HG03175 (cell line): ENCODE data around the gene FOXP4.
"Not testable (repeated sequence)": the region's sequence is repeated elsewhere in the genome, so short reads cannot be mapped to it uniquely, and the experiment has no call there.

Experiments used
- ATAC-seq: cut with Tn5 transposase; IDR thresholded peaks from one replicate; pipeline ENCODE4 v1.9.1; 2021; ENCODE audit warnings: mild to moderate bottlenecking, moderate library complexity; ENCODE audit not compliant: unreplicated experiment

Gene FOXP4

GRCh38 chr6:41596807-41597206 lies 50.6 kb downstream of the FOXP4 start:
- ATAC-seq, result no peak

GRCh38 chr6:41597246-41598000 lies 51.2 kb downstream of the FOXP4 start:
- ATAC-seq, result no peak

- no peak for ATAC-seq
Measured at GRCh38 chr6:41598670-41599014, 52.5 kb downstream of the FOXP4 start.

- no peak for ATAC-seq
Measured at GRCh38 chr6:41599015-41599851, 53.1 kb downstream of the FOXP4 start.

DNA sequence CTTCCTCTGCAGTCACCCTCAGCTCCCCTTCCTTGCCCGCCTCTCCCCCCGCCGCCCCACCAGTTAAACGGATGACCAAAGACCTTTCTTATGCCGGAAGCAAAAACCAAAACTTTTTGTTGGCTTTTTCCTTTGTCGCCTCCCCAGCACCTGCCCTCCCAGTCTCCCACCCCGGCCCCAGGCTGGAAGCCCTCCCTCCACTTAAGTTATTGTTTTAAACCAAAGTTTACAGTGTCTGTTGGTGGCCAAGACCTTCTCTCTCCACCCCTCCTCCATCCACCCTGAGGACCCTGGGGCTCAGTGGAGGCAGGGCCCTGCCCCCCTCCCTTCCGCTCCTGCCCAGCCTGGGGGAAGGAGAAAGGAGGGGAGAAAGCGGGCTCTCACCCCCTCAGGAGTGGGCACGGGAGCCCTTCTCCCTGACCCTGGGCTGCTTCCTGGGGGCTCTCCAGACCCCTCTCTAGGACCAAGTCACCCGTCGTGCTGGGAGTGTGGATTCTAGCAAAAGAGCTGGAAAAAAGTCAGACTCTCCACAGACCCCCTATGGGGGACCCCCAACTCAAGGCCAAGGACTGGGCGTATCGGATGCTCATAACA lies 53.8 kb downstream of the FOXP4 start:
- no peak for ATAC-seq

DNA sequence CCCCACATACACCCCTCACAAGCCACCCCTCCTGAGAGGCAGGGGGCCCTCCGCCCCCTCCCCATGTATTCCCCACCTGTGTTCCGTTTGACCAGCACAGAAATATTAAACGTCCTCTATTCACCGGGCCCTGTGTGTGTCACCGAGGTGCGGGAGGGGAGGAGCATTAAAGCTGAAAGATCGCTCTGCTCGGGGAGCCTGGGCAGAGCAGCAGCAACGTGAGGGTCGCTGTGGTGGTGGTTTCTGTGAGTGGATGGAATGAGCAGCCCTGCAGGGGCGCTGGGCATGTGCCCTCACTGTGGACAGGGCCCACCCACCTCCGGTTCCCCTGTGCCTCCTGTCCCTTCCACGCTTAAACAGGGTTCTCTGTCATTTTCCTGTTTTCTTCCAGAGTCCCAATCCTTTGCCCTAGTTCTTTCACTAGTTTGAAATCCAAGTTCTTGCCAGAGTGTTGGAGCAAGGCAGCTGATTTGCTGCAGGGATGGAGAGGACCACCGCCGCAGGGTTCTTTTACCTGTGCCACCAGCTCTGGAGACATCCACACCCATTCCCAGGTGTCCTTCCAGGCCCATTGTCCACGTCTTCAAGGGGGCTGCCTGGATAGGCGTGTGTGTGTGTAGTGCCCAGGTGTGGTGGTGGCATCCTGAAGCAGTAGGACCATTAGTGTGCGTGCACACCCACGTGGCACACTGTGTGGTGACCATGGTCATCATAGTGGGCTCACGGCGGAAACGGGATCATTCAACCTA lies 54.5 kb downstream of the FOXP4 start:
- no peak for ATAC-seq

- ATAC-seq, result no peak
Measured at GRCh38 chr6:41601248-41601549, 55.0 kb downstream of the FOXP4 start.

DNA sequence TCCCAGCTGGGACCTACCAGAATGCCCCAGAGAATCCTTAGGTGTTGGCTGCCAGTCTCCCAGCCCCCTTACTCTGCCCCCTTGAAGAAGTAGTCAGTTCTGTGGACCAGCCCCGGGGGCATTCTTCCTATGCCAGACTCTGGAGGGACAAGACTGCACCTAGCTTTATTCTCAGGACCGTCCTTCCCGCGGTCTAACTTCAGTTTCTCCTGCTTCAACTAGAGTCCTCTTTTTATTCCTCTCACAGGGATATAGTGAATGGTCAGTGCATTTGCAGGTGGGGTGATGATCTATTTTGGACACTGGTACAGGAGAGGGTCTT lies 56.2 kb downstream of the FOXP4 start:
- no peak for ATAC-seq

- no peak for ATAC-seq
Measured at GRCh38 chr6:41602864-41603608, 56.9 kb downstream of the FOXP4 start.

DNA sequence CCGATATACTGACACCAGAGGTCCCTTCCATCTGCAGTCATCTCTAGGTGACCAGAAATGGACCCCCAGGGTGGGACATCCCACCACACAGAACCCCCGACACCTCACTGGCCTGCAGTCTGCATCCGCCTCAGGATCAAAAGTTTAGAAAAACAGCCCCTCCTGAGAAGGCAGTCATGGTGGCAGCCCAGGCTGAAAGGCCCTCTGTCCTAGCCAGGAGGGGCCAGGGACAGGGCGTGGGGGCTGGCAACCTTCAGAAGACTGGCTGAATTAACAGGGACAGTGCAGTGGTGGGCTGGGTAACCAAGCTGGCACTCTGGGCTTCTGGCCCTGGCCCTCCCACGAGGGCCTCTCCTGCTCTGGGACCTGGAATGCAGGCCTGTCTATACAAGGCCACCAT lies 57.8 kb downstream of the FOXP4 start:
- no peak for ATAC-seq

- ATAC-seq, result no peak
Measured at GRCh38 chr6:41605649-41606048, 59.5 kb downstream of the FOXP4 start.

DNA sequence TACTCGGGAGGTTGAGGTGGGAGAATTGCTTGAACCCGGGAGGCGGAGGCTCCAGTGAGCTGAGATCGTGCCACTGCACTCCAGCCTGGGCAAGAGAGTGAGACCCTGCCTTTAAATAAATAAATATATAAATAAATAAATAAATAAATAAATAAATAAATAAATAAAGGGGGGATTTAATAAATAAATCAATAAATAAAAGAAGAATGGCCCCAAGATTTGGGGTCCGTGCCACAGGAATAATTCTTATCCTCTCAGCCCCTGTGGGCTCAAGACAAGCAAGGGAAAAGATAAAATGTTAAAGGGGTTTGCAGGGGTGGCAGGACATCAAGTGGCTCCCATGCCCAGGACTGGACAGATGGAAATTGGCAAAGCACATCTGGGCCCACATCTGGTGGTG lies 60.9 kb downstream of the FOXP4 start:
- ATAC-seq, result no peak

GRCh38 chr6:41607736-41608135 lies 61.6 kb downstream of the FOXP4 start:
- no peak for ATAC-seq

- ATAC-seq, result no peak
Measured at GRCh38 chr6:41608443-41609151, 62.4 kb downstream of the FOXP4 start.

- ATAC-seq, result no peak
Measured at GRCh38 chr6:41614715-41615114, 68.5 kb downstream of the FOXP4 start.

- ATAC-seq, result no peak
Measured at GRCh38 chr6:41615311-41615710, 69.1 kb downstream of the FOXP4 start.

DNA sequence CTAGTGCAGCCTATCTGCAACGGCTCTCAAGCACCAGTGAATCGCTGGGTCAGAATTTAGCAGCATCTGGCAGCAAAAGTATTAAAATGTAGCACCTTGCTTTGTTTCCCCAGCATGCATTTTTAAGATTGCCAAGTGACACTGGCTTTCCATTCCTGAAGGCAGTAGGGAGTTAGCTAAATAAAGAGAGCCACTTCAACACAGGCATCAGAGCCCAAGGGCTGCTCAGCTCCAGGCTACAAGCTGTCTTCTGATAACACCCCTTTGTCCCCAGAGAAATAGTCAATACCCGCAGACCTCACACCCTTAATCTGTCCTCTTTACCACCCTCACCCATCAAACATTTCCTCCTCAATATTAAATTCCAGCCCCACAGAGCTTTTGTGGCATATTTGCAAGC lies 72.4 kb downstream of the FOXP4 start:
- no peak for ATAC-seq

DNA sequence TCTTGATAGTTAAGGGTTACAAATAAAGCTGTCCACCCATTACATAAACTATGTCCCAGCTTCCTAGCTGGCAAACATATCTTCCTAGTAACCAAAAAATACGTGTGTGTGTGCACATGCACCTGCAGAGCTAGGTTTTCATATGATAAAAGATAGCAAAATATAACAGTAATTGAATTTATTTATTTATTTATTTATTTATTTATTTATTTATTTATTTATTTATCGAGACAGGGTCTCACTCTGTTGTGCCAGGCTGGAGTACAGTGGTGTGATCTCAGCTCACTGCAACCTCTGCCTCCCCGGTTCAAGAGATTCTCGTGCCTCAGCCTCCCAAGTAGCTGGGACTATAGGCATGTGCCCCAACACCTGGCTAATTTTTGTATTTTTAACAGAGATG lies 73.0 kb downstream of the FOXP4 start:
- not testable (repeated sequence) for ATAC-seq

- no peak for ATAC-seq
Measured at GRCh38 chr6:41621367-41621766, 75.2 kb downstream of the FOXP4 start.

GRCh38 chr6:41621802-41622201 lies 75.6 kb downstream of the FOXP4 start:
- no peak for ATAC-seq
